Adrenal gland (tissue), 12 donors: ENCODE results near the gene CLSTN1. TPM values are rescaled to one million over a fixed set of nuclear protein-coding genes. Genes with fewer than 3 reads are reported as not detected.

Experiments used
- DNase-seq, 7 donors: peaks; one replicate each; pipeline ENCODE4 v3.0.0-alpha.2; 2019 to 2020
- H3K27ac ChIP-seq, 5 donors: fragments of 200-600 bp; sonication (generic) in 4 of 5; 1 replicate in 3 of 5; 2 replicates in 2 of 5; pipeline versions ENCODE4 v1.5.1 to v1.8.0; 2016 to 2020; ENCODE audit warnings: mild to moderate bottlenecking in 1 of 5
- H3K27me3 ChIP-seq: fragments of 200-600 bp; 2 replicates; pipeline ENCODE4 v1.8.0; 2021
- H3K36me3 ChIP-seq, 2 donors: fragments of 200-600 bp; replicated peaks in 1 of 2; 1 replicate in 1 of 2; 2 replicates in 1 of 2; pipeline versions ENCODE4 v1.5.1 to v1.8.0; 2018 to 2022
- H3K4me1 ChIP-seq, 2 donors: fragments of 200-600 bp; replicated peaks in 1 of 2; 1 replicate in 1 of 2; 2 replicates in 1 of 2; pipeline versions ENCODE4 v1.5.1 to v1.8.0; 2018 to 2021
- H3K4me3 ChIP-seq, 4 donors: fragments of 200-600 bp; sonication (generic) in 3 of 4; one replicate each; pipeline ENCODE4 v1.5.1; 2016 to 2018
- H3K9me3 ChIP-seq, 3 donors: fragments of 200-600 bp; sonication (generic) in 1 of 3; replicated peaks in 1 of 3; 1 replicate in 2 of 3; 2 replicates in 1 of 3; pipeline versions ENCODE4 v1.5.1 to v1.8.0; 2016 to 2021
- POLR2A ChIP-seq, 2 donors: fragments of 450-650 bp; IDR thresholded peaks; one replicate each; pipeline ENCODE4 v1.6.1; 2017; ENCODE audit warnings: antibody characterized with exemption in 2 of 2, mild to moderate bottlenecking in 2 of 2, moderate library complexity in 1 of 2
- WGBS, 4 donors: extraction: QIAGEN DNeasy Blood & Tissue Kit in 2 of 4; methylation state at CpG; one replicate each; pipeline versions ENCODE4 v1.1.5 to v1.1.7; 2013 to 2017; 5-methylcytosine and 5-hydroxymethylcytosine counted together
- intact Hi-C, 2 donors: fragments of 100-400 bp; cut with DNase I; formaldehyde crosslinking; loops; one replicate each; pipeline versions ENCODE4 v1.14.1 to v1.15.0; 2022 to 2023
- polyA plus RNA-seq, 3 donors: library from polyadenylated mRNA; stranded (reverse); fragments of 200-250 nt in 2 of 3; fragments of 350-450 nt in 1 of 3; fragmentation: Illumina TruSeq in 1 of 3; extraction: RNeasy Lipid Tissue Mini Kit (QIAGEN cat#74804) in 1 of 3; gene quantifications; one replicate each; pipeline ENCODE4 v1.2.3, GENCODE V29; 2013 to 2014
- total RNA-seq, 9 donors: library from RNA; depleted of rRNA in 4 of 9; stranded (reverse); fragments of >200 nt in 4 of 9; fragments of 120-200 nt in 1 of 9; fragmentation: NEBNext Ultra II Directional in 1 of 9; extraction: Animal tissue kit (Norgen Biotek cat#: 25700) in 1 of 9; gene quantifications; one replicate each; pipeline versions ENCODE4 v1.1.0 to v1.2.4, GENCODE V29; 2013 to 2023
- TF ChIP-seq, protein P1 (sequence below), 6 experiments: fragments of 450-650 bp in 4 of 6; fragments of 200-600 bp in 2 of 6; sonication (generic) in 1 of 6; IDR thresholded peaks; 1 replicate in 5 of 6; 2 replicates in 1 of 6; pipeline versions ENCODE4 v1.5.1 to v1.8.0; 2016 to 2021; ENCODE audit warnings: antibody characterized with exemption in 6 of 6, mild to moderate bottlenecking in 2 of 6, moderate library complexity in 1 of 6
- donor health status: healthy with polysubstance abuse.
- donor health status: Bipolar disorder and iron deficiency.
- donor health status: DM: yes; HTN: yes; CAD: no.
- donor health status: DM: no; HTN: no; CAD: no.
- donor health status: DM: no; HTN: no; CAD: no.
- donor health status: DM: yes; HTN: yes; CAD: no.

The CLSTN1 gene
- total and polyA plus RNA-seq, 12 donors: 48.8 to 106 (median 77.9) TPM

DNA sequence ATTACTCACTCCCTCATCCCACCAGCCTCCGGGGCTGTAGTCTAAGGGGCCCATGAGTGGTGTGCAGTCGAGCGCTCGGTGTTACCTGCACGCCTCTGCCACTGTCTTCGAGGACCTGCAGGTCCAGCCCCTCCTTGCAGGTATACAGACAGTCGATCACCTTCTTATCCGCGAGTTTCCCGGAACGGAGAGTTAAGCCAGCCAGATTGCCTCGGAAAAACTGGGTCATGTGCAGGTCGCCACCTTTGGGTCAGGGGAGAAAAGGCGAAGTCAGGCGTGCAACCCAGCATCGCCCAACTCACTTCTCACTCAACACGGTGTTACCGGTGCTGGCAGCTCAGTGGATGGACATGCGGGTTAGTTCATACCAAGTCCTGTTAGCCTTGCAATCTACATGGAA is 88.0 kb downstream of the CLSTN1 start:
- H3K36me3 ChIP-seq: peaks cover 0 to 79% of the 10 kb centered on the region in 2 donors
- H3K4me1 ChIP-seq: no peaks in the 10 kb centered on the region
- no peak overlapping the region for H3K27ac ChIP-seq
- no peaks in the 10 kb centered on the region for H3K9me3 ChIP-seq
- TF ChIP-seq, protein P1, sequence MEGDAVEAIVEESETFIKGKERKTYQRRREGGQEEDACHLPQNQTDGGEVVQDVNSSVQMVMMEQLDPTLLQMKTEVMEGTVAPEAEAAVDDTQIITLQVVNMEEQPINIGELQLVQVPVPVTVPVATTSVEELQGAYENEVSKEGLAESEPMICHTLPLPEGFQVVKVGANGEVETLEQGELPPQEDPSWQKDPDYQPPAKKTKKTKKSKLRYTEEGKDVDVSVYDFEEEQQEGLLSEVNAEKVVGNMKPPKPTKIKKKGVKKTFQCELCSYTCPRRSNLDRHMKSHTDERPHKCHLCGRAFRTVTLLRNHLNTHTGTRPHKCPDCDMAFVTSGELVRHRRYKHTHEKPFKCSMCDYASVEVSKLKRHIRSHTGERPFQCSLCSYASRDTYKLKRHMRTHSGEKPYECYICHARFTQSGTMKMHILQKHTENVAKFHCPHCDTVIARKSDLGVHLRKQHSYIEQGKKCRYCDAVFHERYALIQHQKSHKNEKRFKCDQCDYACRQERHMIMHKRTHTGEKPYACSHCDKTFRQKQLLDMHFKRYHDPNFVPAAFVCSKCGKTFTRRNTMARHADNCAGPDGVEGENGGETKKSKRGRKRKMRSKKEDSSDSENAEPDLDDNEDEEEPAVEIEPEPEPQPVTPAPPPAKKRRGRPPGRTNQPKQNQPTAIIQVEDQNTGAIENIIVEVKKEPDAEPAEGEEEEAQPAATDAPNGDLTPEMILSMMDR (IDR thresholded peaks at IDR 0.05): no peak
- no peak for TF ChIP-seq POLR2A (IDR thresholded peaks at IDR 0.05)
- no peak overlapping the region for H3K4me3 ChIP-seq
- H3K27me3 ChIP-seq: no peaks in the 10 kb centered on the region
- 91 to 95% (median 93%) methylated on average over 19 of the region's 19 CpGs for WGBS, 4 donors
- intact Hi-C loops: no loop called here
- no peak for DNase-seq

GRCh38 chr1:9733160-9733789 is 90.5 kb downstream of the CLSTN1 start:
- 94 to 97% (median 96%) methylated on average over 11 to 14 of the region's 14 CpGs for WGBS, 4 donors
- DNase-seq: no peak
- Histone ChIP-seq H3K36me3 (peaks cover 0 to 85% of the 10 kb centered on the region in 2 donors), H3K27ac (no peak overlapping the region), H3K27me3 (no peaks in the 10 kb centered on the region), H3K9me3 (no peaks in the 10 kb centered on the region), H3K4me3 (no peak overlapping the region), H3K4me1 (no peaks in the 10 kb centered on the region)
- TF ChIP-seq, protein P1 (IDR thresholded peaks at IDR 0.05): no peak
- TF ChIP-seq POLR2A (IDR thresholded peaks at IDR 0.05): no peak
- intact Hi-C loops: no loop called here

GRCh38 chr1:9732123-9732971 is 91.4 kb downstream of the CLSTN1 start:
- no peak for DNase-seq
- no peaks in the 10 kb centered on the region for H3K9me3 ChIP-seq
- peaks cover 0 to 90% of the 10 kb centered on the region in 2 donors for H3K36me3 ChIP-seq
- H3K4me1 ChIP-seq: no peaks in the 10 kb centered on the region
- no peaks in the 10 kb centered on the region for H3K27me3 ChIP-seq
- no peak overlapping the region for H3K4me3 ChIP-seq
- intact Hi-C loops: no loop called here
- H3K27ac ChIP-seq: no peak overlapping the region
- 80 to 94% (median 91%) methylated on average over 12 to 18 of the region's 18 CpGs for WGBS, 4 donors
- TF ChIP-seq POLR2A (IDR thresholded peaks at IDR 0.05): no peak
- TF ChIP-seq, protein P1 (IDR thresholded peaks at IDR 0.05): no peak

DNA sequence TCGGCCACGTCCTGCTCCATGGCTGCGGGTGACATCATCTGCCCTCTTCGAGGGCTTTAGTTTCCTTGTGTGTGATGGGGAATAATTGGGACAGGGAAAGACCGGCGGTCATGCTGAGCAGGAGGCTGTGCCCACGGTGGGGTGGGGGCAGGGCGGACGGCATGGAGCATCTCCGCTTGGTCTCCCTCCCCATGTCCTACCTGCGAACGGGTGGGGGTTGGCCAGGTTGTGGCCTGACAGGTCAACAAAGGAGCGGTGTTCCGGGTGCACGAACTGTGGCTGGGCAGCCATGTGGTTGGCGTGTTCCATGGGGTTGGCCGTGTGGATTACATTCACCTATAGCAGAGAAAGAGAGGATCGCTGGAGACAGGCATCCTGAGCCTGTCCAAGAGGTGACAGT is 92.2 kb downstream of the CLSTN1 start:
- Histone ChIP-seq H3K9me3 (no peaks in the 10 kb centered on the region), H3K4me1 (no peaks in the 10 kb centered on the region), H3K36me3 (peaks cover 0 to 93% of the 10 kb centered on the region in 2 donors), H3K27ac (no peak overlapping the region), H3K4me3 (no peak overlapping the region), H3K27me3 (no peaks in the 10 kb centered on the region)
- intact Hi-C loops: no loop called here
- no peak for DNase-seq
- WGBS, 4 donors: 92 to 97% (median 96%) methylated on average over 17 to 18 of the region's 18 CpGs
- TF ChIP-seq, protein P1 (IDR thresholded peaks at IDR 0.05): no peak
- no peak for TF ChIP-seq POLR2A (IDR thresholded peaks at IDR 0.05)
